SH-SY5Y (cell line): ENCODE measurements around the gene MTX3.

Experiments used
- GATA2 ChIP-seq: IDR thresholded peaks from 2 replicates; pipeline ENCODE4 v1.6.1; 2011; ENCODE audit warnings: mild to moderate bottlenecking, low read depth, low read length
- GATA3 ChIP-seq: IDR thresholded peaks from 2 replicates; pipeline ENCODE4 v1.6.1; 2011; ENCODE audit warnings: low read depth, mild to moderate bottlenecking, low read length, moderate library complexity

Gene MTX3, protein sequence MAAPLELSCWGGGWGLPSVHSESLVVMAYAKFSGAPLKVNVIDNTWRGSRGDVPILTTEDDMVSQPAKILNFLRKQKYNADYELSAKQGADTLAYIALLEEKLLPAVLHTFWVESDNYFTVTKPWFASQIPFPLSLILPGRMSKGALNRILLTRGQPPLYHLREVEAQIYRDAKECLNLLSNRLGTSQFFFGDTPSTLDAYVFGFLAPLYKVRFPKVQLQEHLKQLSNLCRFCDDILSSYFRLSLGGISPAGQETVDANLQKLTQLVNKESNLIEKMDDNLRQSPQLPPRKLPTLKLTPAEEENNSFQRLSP

DNA sequence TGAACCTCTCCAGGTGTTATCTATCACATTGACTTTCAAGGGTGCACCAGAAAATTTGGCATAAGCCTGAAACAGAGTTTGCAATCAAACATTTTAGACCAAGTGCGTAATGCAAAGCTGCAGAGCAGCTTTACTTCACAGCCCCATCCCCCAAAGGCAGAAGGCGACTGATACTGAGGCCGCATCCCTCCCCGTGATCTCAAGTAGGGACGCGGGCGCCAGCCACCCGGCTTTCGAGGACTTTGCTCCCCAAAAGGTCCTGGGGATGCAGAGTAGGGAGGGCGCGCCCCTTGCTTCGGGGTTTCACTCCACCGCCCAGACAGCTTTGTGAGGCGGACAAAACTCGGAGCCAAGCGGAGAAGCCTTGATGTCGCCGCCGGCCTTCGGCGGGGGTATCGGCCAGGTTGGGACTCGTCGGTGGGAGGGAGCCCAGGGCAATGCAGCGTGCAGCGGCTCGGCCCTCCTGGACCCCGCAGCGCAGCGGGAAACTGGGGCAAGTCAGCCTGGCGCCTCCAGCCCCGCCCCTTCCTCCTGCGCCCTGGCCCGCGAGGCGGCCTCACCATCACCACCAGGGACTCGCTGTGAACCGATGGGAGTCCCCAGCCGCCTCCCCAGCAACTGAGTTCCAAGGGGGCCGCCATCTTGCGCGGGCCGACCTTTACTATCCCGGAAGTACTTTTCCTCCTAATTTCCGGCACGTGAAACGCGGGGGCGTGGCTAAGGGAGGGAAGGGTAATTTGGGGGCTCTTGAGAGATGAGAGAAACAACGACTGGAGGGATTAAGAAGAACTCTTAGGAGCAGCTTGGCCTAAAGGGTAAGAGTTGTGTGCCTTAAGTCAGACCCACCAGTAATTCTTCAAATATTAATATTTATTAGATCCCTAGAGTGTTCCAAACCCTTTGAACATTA is at the start of gene MTX3:
TSS of gene MTX3 (minus strand) at position 665 of the 910 bp plus-strand sequence. CDS start at position 641, 24 bp downstream.
- TF ChIP-seq GATA3 = no peak
- no peak for TF ChIP-seq GATA2

DNA sequence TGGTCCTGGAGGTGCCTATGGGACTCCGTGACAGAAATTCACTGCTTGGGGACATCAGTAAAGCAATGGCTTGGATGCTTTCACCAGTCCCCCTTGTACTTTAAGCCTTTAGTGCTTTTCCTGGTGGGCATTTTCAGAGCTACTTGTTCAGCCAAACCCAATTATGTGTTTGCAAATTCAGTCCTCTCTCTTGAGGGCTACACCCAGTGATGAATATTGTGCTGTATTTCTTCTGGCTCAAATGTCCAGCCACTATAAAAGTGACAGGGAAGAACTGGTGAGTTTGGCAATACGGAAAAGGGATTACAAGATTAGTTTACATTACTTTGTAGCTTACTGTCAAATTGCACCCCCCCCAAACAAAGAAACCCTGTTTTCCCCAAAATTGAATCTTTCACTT is 48.6 kb upstream of the MTX3 start:
- no peak for TF ChIP-seq GATA3
- TF ChIP-seq GATA2 = no peak

DNA sequence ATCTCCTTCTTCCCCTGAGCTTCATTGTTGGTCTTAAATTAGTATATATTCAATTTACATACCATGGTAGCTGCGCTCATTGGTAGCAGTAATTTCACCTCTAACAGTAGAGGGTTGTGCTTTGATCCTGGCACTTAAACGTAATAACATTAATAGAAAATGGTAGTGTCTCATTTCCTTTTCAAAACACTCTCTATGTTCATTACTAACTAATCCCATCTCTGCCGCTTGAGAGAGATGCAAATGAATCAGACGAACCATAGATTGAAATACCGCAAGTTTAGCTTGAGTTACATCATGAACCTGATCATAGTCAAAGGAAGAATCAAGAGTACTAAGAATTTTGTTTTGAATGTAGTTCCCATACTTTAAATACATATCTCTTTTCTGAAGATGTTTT is 46.3 kb upstream of the MTX3 start:
- no peak for TF ChIP-seq GATA3
- TF ChIP-seq GATA2 = no peak

DNA sequence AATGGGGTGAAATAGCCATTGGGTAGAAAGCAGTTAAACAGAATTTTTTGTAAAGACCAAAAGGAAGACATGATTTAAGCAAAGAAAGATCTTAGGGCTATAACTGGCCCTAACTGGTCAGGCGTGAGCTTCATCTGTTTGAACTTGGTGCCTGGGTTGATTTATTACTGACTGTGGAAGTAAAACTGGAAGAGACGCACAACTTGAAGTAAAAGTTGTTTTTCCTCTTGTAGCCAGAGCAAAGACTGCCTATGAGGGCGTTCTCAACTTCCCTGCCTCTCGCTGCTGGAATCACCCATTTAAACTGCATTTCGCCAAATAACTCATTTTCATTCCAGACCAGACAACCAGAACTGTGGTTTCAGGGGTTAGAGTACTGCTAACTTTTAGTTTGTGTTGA is 45.6 kb upstream of the MTX3 start:
- no peak for TF ChIP-seq GATA2
- no peak for TF ChIP-seq GATA3

DNA sequence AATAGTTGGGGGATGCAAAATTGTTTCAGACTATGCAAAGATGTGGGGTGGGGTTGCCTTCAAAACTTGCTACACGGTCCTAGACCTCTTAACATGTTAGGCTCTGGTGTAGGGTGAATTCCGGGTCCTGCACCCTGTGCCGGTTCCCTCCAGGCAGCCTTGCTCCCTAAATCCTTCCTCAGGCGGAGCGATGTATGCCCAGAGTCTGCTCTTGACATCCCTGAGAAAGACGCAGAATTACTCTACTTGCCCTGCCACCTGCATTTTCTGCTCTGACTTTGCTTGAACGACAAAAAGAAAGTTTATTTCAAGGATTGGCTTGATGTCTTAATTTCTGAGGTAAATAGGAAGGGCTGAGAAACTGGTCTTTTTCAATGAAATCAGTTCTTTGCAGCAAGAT is 44.8 kb upstream of the MTX3 start:
- no peak for TF ChIP-seq GATA3
- no peak for TF ChIP-seq GATA2

DNA sequence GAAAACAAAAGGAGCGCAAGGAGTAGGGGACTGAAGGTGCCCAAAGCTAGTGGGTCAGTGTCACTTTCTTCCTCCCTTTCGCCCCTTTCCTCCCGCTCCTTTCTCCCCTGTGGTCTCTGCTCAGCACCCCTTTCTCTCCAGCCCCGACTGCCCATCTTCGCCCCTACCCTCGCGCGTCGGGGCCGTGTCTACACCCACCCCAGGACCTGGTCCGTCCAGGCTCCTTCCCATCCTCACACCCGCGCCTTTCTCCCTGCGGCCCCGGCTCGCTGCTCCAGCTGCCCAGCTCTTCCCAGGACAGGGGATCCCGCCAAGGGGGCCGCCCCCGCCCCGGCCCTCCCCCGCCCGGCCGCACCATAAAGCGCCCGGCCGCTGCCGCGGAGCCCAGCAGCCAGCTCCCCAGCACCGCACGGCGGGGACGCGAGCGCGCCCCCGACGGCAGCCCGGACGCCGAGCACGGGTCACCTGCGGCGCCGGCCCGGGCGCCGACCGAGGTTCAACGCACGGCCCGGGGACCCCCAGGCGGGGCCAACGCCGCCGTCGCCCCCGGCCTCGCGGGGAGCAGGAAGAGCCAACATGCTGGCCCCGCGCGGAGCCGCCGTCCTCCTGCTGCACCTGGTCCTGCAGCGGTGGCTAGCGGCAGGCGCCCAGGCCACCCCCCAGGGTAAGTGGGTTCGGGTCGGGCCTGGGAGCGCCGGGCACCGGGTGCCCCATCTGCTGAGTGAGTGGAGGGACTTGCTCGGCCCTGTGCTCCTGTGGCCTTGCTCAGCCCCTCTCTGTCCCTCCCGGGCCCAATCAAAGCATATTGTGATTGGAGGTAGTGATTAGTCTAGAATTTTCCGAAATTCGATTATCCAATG is 44.1 kb upstream of the MTX3 start, which contains the start of gene THBS4:
TSS of gene THBS4 (plus strand) at position 387 of the 860 bp plus-strand sequence. CDS start at position 577, 190 bp downstream.
- no peak for TF ChIP-seq GATA2
- TF ChIP-seq GATA3 = no peak

DNA sequence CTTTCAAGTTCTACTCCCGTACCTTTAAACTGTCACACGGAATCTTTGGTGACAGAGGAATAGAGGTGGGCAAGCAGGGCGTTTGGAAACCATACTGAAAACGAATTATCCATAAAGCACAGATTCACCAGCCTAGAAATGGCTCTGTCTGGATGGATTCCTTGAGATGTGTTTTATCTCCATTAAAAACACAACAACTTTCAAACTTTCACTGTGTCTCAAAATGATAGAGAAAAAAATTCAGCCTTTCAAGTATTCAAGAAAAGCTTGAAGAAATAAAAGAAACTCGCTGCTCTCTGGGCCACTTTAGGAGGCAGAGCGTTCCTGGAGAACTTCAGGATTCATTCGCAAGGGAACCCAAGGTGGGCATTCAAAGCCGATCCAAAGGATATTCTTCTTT is 43.5 kb upstream of the MTX3 start:
- no peak for TF ChIP-seq GATA2
- no peak for TF ChIP-seq GATA3

DNA sequence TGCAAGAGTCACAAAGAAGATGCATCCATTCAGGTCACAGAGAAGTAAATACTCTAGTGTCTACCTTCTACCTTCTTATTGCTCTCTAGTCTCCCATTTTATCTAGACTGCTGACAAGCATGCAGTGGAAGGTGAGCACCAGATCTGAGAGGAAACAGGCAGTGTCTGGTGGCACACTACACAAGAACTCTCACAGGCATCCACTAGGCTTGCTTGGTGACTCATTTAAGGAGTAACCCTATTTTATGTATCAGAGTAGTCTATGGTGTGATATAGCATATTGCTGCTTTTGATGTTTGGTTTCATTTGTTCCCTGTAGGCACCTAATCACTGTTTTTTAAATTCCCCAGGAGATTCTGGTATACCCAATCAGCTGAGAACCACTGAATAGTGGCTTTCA is 42.5 kb upstream of the MTX3 start:
- TF ChIP-seq GATA3 (no peak), GATA2 (no peak)

DNA sequence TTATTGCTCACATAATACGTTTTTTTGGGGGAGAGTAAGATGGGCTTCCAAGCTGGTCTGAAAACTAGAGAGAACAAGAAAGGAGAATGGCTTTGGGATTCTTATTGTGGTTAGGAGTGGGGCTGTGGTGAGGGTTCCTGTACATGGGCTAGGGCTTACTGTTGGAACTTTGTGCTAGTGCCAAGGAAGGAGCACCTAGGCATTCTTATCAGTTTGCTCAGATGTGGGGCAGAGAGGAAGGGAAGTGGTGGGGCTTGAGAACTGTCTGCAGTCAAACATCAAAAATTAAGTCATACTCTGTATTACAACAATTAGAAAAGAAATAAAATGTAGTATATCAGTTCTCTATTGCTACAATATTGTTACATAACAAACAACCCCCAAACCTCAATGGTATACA is 40.0 kb upstream of the MTX3 start:
- TF ChIP-seq GATA3 (no peak), GATA2 (no peak)

DNA sequence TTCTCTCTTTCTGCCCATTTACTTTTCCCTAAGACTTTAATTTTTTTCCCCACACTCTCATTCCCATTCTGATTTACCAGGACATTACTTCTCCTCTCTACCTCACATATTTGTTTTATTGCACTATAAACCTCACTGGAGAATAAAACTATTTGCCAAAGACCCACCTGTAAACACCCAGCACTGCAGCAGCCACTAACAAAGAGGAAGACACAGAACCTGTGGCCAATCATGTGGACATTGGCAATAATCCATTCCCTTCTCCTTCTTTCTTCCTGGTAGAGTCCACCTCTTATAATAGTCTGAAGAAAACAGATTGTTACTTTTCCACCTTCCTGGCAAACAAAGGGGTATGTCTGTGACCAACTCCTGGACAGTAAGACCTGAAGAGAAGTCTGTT is 35.8 kb upstream of the MTX3 start:
- TF ChIP-seq GATA2 (no peak), GATA3 (no peak)

DNA sequence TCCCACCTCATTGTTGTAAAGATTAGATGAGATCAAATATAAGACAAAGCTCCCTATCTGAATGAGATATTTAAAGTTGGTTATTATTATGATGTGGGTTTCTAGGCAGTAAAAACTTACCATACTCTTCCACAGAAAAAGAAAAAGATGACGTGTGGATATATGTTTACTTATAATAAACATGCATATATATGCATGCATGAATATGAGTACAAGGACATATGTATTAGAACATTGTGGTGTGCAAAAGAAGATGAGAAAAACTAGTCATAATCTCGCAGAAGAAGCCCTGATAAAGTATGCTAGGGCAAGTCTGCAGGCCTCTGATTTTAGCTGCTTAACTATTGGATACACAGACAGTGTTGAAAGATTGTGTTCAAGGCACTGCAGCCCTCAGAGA is 34.0 kb upstream of the MTX3 start:
- no peak for TF ChIP-seq GATA3
- no peak for TF ChIP-seq GATA2

DNA sequence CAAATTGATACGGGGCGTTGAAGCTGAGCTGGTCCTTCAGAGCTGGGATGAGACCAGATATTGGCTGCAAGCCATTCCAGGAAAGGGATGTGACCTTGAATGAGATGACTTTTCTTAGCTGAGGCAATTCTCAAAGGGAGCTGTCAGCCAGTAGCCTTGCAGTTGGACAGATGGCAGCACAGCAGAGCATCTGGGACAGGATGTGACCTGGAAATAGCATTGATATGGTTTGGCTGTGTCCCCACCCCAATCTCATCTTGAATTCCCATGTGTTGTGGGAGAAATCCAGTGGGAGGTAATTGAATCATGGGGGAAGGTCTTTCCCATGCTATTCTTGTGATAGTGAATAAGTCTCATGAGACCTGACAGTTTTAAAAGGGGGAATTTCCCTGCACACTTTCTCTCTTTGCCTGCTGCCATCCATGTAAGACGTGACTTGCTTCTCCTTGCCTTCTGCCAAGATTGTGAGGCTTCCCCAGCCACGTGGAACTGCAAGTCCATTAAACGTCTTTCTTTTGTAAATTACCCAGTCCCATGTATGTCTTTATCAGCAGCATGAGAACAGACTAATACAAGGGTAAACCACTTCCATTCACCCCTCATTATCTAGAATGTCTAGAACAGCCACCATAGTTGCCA is 19.8 kb upstream of the MTX3 start:
- no peak for TF ChIP-seq GATA2
- no peak for TF ChIP-seq GATA3

DNA sequence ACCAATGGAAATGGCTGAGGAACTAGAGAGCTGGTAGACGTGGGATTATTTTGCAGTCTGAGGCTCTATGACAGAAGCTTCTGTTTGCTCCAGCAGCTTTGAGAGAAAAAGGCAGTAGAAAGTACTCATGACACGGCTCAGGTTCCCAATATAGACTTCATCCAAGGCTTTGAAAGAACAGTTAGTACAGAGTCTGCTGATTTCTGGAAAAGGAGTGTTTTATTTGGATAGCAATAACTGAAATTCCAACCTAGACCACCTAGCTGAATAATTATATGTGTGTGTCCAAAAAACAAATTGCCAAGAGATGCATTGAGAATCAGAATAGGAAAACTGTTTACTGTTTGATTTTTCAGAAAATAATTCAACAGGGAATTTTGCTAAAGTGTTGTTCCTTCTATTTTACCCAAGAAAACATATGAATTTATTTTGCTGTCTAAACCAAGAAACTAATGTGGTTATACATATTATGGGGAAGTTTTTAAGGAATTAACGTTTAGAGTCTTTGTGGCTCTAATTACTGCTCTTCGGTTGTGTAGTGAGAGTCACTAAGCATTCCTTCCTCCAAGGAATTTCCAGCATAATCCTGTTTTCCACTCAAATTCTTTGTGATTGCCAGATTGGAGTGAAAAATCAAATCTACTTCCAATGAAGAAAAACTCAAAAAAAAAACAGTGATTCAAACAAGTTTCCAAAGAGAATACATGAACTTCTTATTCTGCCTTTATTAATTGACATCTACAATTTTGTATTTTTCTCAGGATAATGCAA is 18.1 kb upstream of the MTX3 start:
- TF ChIP-seq GATA2 (no peak), GATA3 (no peak)

DNA sequence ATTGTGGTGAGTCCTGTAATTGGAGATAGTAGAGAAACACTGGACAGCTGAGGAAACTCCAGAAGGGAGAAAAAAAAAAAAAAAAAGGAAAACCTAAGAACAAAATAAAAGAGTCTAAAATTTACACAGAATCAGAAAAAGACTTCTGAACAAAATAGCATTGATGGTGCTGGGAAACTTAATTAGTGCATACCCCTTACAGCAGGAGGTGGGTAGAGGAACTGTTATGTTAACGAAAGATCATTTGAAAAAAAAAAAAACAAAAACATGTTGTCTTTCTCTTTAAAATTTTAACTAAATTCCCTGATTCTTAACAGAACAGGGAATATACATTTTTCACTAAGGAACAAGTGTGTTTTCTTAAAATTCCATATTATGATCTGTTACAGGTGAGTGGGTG is 11.6 kb upstream of the MTX3 start:
- no peak for TF ChIP-seq GATA3
- TF ChIP-seq GATA2 = no peak
